ENCODE data around the gene ACMSD.

ACMSD gene

DNA sequence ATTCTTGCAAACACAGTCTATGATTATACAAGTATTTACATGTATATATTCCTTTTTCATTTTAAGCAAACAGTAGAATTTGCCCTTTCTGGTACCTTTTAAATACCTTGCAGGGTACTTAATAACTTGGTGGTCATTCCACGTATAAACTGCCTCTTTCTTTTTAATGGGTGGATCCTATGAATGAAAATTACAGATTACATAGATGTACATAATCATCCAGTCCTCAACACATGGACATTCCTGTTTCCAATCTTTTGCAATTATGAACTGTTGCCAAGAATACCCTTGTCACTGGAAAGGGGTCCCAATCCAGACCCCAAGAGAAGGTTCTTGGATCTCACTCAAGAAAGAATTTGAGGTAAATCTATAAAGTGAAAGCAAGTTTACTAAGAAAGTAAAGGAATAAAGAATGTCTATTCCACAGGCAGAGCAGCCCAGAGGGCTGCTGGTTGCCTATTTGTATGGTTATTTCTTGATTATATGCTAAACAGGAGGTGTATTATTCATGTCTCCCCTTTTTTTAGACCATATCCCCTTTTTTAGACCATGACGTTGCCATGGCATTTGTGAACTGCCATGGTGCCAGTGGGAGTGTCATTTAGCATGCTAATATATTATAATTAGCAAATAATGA is 72.5 kb downstream of the ACMSD start:
- no peak for DNase-seq

DNA sequence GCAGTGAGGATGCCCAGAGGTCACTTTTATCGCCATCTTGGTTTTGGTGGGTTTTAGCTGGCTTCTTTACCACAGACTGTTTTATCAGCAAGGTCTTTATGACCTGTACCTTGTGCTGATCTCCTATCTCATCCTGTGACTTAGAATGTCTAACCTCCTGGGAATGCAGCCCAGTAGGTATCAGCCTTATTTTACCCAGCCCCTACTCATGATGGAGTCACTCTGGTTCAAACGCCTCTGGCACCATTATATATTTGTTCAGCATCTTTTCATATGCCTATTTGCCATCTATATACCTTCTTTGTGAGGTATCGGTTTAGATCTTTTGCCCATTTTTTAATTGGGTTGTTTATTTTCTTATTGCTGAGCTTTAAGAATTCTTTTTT is 73.0 kb downstream of the ACMSD start:
- no peak for DNase-seq

DNA sequence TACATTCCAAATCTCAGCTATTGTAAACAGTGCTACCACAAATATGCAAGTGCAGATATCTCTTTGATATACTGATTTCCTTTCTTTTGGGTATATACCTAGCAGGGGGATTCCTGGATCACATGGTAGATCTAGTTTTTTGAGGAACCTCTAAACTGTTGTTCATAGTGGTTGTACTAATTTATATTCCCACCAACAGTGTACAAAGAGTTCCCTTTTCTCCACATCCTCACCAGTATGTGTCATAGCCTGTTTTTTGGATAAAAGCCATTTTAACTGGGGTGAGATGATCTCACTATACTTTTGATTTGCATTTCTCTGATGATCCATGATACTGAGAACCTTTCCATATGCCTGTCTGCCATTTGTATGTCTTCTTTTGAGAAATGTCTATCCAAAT is 73.9 kb downstream of the ACMSD start:
- DNase-seq: no peak

DNA sequence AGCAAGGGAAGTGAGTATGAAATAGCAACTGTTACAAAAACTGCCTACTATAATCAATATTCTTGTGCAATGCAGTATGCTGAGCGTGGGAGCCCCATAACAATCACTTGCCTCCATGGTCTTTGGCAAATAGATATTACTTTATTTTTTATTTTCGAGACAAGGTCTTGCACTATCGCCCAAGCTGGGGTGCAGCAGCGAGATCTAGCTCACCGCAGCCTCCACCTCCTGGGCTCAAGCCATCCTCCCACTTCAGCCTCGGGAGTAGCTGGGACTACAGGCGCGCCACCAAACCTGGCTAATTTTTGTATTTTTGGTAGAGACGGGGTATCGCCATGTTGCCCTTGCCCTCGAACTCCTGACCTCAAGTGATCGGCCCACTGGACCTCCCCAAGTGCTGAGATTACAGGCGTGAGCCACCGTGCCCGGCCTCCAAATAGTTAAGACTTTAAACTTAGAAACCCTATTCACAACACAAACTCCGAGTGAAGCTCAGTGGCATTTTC is 79.0 kb downstream of the ACMSD start:
- DNase-seq: no peak

GRCh38 chr2:134917888-134918525 is 79.6 kb downstream of the ACMSD start:
- DNase-seq: peak; percentile 96

DNA sequence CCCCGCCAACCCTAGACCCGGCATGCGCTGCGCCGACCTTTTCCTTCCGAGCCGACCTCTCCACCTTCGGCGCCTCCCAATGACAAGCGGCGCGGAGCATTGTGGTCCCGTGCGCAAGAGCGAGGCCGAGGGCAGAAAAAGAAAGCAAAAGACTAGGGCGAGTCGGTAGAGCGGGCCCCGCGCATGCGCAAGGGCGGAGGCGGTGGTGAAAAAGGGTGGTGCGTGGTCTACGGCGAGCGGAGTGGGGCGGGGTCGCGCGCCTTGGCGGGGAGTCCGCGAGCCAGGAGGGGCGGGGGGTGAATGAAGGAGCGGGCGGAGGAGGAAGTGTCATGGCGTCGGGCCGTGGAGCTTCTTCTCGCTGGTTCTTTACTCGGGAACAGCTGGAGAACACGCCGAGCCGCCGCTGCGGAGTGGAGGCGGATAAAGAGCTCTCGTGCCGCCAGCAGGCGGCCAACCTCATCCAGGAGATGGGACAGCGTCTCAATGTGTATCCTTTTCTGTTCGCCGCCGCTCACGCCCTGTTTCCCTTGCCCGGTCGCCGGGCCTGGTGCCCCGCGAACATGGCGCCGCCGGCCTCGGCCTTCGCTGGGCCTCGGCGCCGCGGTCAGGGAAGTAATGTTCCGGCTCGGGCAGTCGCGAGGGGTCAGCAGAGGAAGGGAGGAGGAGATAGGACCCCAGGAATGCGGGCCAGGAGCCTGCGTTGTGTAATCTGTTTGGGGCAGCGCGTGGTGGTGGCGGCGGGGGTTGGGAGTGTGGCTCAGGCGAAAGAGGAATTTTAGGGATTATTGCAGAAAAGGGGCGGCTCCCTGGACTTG is 80.3 kb downstream of the ACMSD start, which contains the start of gene CCNT2:
Gene CCNT2 (plus strand): TSS at position 297 of the 815 bp plus-strand sequence. CDS start 33 bp downstream, at position 330.
- DNase-seq: peak; percentile 98

- DNase-seq: peak; percentile 37
These were observed 81.2 kb downstream of the ACMSD start for GRCh38 chr2:134919341-134920210.

- no peak for DNase-seq
These were observed 86.5 kb downstream of the ACMSD start for GRCh38 chr2:134924912-134925311.

DNA sequence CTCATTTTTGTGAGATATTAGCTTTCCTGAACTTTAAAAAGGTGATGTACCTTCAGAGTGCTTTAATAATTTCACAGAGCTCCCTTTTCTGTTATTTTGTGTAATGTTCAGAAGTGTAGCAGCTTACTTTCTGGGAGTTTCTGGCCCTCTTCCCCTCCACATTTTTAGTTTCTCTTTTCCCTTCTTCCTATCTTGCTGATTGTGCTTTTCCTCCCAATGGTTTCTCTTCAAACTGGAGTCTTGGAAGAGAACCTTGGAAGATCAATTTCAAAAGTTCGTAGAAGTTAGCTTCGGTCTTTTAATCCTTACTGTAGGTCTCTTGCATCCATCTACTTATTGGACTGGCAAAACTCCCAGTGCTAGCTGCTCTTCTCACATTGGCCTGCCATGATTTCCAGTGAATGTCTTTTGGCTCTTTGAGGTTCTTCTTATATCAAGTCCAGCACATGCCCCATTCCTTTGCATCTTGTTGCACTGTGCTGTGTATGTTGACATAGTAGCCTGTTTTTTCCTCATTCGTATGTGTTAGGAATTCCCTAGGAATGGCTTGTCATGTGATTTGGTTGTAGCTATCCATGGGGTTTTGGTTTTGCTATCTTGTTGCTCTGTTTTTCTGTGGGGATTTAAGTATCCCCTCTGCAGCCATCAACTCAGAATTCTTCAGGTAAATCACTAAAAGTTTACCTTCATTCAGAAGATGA is 88.0 kb downstream of the ACMSD start:
- no peak for DNase-seq

DNA sequence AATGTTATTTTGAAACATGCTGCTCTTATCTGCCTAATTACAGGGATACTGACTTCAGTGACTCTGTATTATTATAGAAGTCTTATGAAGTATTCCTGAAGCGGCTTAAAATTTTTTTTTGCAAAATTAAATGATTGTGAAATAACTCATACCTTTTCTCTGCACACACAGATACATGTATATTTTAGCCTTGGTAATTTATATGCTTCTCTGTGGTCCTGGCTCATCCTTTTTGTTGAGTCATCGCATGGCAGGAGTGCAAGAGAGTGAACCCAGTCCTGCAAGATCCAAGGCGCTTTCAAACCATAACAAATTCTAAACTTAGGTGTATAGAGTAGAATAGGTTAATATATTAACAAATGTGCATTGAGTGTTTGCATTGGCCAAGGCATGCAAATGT is 88.8 kb downstream of the ACMSD start:
- no peak for DNase-seq

- DNase-seq: no peak
These were observed 94.6 kb downstream of the ACMSD start for GRCh38 chr2:134932864-134933526.

GRCh38 chr2:134933732-134934131 is 95.3 kb downstream of the ACMSD start:
- no peak for DNase-seq

DNA sequence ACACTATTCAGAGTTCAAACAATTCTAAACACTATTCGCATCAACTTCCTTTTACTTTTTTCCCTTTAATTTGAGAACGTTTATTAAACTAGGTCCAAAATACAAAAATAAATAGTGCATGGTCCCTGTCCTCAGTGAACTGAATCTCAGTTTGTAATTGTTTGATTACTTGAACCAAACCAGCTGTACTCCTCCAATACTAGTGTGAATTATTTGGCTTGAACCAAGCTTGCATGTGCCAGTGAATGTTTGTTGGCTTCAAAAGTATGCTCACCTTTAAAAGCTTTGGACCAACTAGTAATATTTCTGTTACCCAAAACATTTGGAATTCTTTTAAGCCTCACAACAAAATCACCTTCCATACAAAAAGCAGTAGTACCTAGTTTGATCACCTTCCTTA is 95.7 kb downstream of the ACMSD start:
- no peak for DNase-seq

- no peak for DNase-seq
These were observed 96.2 kb downstream of the ACMSD start for GRCh38 chr2:134934641-134935040.

DNA sequence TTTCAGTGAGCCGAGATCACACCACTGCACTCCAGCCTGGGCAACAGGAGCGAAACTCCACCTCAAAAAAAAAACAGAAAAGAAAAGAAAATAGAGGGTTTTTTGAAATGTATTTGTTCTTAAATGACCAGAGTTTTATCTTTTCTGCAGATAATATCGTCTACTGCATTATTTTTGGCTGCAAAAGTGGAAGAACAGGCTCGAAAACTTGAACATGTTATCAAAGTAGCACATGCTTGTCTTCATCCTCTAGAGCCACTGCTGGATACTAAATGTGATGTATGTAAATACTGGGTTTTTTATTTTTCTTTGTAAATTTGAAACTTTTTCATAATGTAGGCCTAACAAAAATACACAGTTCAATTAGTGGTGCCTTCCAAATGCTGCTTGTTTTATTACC is 98.3 kb downstream of the ACMSD start:
- no peak for DNase-seq

- no peak for DNase-seq
These were observed 105.1 kb downstream of the ACMSD start for GRCh38 chr2:134943540-134943939.

GRCh38 chr2:134944975-134945374 is 106.6 kb downstream of the ACMSD start:
- no peak for DNase-seq

DNA sequence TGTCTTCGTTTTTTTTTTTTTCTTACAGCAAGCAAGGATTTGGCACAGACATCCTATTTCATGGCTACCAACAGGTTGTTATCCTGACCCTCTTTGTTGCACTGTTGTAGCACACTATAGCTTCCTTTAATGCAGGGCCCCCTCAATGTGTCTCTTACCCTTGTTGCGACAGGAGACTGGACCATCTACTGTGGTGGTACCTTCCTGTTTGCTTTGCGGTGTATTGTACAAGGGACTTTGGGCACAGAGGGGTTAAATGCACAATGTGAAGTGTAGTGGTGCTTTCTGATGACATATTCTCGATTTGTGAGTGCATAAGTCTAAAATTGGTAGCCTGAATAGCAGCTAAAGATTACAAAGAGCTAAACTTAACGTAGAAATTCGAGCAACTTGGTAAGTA is 107.7 kb downstream of the ACMSD start:
- DNase-seq: no peak

DNA sequence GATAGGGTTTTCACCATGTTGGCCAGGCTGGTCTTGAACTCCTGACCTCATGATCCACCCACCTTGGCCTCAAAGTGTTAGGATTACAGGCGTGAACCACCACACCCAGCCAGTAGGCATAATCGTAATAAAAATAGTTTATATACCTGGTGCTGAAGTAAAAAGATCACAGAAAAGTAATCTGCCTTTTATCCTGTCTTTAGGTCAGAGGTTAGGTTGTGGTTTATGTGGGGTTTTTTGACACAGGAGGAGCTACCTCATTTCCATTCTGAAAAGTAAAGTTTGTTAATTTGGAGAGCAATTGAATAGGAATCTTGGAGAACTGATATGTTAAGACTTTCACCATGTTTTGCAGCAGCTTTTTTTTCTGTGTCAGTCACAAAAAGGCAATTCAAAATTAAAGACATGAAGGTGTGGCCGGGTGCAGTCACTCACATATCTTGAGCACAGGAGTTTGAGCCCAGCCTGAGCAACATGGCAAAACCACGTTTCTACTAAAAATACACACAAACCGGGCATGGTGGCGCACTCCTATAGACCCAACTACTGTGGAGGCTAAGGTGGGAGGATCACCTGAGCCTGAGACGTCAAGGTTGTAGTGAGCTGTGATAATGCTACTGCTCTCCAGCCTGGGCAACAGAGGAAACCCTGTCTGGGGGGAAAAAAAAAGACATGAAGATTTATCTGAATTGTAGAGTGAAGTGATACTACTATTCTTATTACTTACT is 111.7 kb downstream of the ACMSD start:
- no peak for DNase-seq

DNA sequence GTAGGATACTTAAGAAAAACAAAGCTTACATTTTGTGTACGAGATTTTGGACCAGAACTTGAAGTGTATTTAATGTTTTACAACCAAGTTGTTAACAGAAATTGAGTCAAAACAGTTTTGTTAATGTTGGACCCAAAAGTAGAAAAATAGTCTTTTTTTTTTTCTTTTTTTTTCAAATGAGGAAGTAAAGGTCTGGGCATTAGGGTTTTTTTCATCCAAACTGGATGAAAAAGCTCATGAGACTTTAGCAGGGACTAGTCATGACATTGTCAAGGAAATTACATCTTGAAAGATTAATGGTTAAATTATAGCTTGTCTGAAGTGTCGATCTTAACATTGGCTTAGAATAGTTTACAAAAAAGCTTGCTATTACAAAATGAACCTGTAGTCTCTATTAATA is 112.5 kb downstream of the ACMSD start:
- DNase-seq: no peak

All from midbrain (tissue), 1 donor.